K562 (cell line): ENCODE measurements around the gene NDUFA13. TPM values are rescaled to one million over a fixed set of nuclear protein-coding genes. Genes with fewer than 3 reads are reported as not detected.

Experiments used
- ATF7 ChIP-seq: fragments of 450-650 bp; IDR thresholded peaks from 2 replicates; pipeline ENCODE4 v1.7.1; 2014; ENCODE audit warnings: mild to moderate bottlenecking, moderate library complexity
- BCOR ChIP-seq: fragments of 450-650 bp; IDR thresholded peaks from 2 replicates; pipeline ENCODE4 v1.6.1; 2016
- GMEB1 ChIP-seq: fragments of 250-450 bp; sonication (Bioruptor Pico); IDR thresholded peaks from 2 replicates; pipeline ENCODE4 v1.4.0; 2020; ENCODE audit warnings: mild to moderate bottlenecking
- HMGN3 ChIP-seq: IDR thresholded peaks from 2 replicates; pipeline ENCODE4 v1.6.1; 2011; ENCODE audit warnings: borderline replicate concordance, low read depth, mild to moderate bottlenecking, mixed read lengths, low read length; ENCODE audit not compliant: insufficient read length; ENCODE audit errors: extremely low read depth
- KDM2B ChIP-seq: fragments of 250-450 bp; sonication (Bioruptor Pico); IDR thresholded peaks from 2 replicates; pipeline ENCODE4 v1.8.0; 2021; ENCODE audit warnings: mild to moderate bottlenecking, moderate library complexity
- MEF2A ChIP-seq: IDR thresholded peaks from 2 replicates; pipeline ENCODE4 v1.6.1; 2011; ENCODE audit warnings: low read depth, mild to moderate bottlenecking, low read length, moderate library complexity; ENCODE audit not compliant: control insufficient read depth
- NFE2 ChIP-seq: IDR thresholded peaks from 2 replicates; pipeline ENCODE4 v1.6.1; 2014; ENCODE audit warnings: antibody characterized with exemption, low read depth
- NFRKB ChIP-seq: fragments of 450-650 bp; IDR thresholded peaks from 2 replicates; pipeline ENCODE4 v1.6.1; 2016; ENCODE audit warnings: low read depth
- NONO ChIP-seq, 2 experiments: fragments of 200-400 bp in 1 of 2; fragments of 450-650 bp in 1 of 2; formaldehyde crosslinking in 1 of 2; IDR thresholded peaks; 2 replicates each; pipeline ENCODE4 v1.6.1; 2017; ENCODE audit warnings: low read depth in 2 of 2, mild to moderate bottlenecking in 2 of 2, moderate library complexity in 2 of 2, low read length in 1 of 2
- NR2C2 ChIP-seq, 2 experiments: fragments of 200-800 bp in 1 of 2; sonication (Bioruptor generic) in 1 of 2; sonication (generic) in 1 of 2; formaldehyde crosslinking in 1 of 2; IDR thresholded peaks; 2 replicates each; pipeline versions ENCODE4 v1.6.1 to v1.8.0; 2016 to 2022; ENCODE audit warnings: mild to moderate bottlenecking in 1 of 2, missing compliant biosample characterization in 1 of 2, missing genetic modification characterization in 1 of 2, missing genetic modification reagents in 1 of 2
- PRDM10 ChIP-seq: fragments of 450-650 bp; IDR thresholded peaks from 2 replicates; pipeline ENCODE4 v1.6.1; 2018; ENCODE audit not compliant: partially characterized antibody
- SMAD4 ChIP-seq: fragments of 250-450 bp; sonication (Bioruptor Pico); conservative IDR thresholded peaks from 2 replicates; pipeline ENCODE4 v1.8.0; 2021; ENCODE audit warnings: inconsistent platforms, mild to moderate bottlenecking, moderate library complexity
- SMARCE1 ChIP-seq: fragments of 450-650 bp; IDR thresholded peaks from 2 replicates; pipeline ENCODE4 v1.7.1; 2016; ENCODE audit warnings: mild to moderate bottlenecking
- SOX6 ChIP-seq: fragments of 450-650 bp; IDR thresholded peaks from 2 replicates; pipeline ENCODE4 v1.6.1; 2014; ENCODE audit warnings: mild to moderate bottlenecking
- STAT5A ChIP-seq: IDR thresholded peaks from 2 replicates; pipeline ENCODE4 v1.6.1; 2012; ENCODE audit warnings: low read length, inconsistent platforms, borderline replicate concordance
- TAF1 ChIP-seq: IDR thresholded peaks from 2 replicates; pipeline ENCODE4 v1.6.1; 2011; ENCODE audit warnings: mild to moderate bottlenecking, low read length, moderate library complexity; ENCODE audit not compliant: insufficient read depth, control insufficient read depth, severe bottlenecking; ENCODE audit errors: extremely low read depth
- TCF15 ChIP-seq: fragments of 250-450 bp; sonication (Bioruptor Pico); IDR thresholded peaks from 2 replicates; pipeline ENCODE4 v1.8.0; 2022; ENCODE audit warnings: moderate library complexity, mild to moderate bottlenecking, inconsistent platforms
- TFAP4 ChIP-seq: sonication (generic); formaldehyde crosslinking; IDR thresholded peaks from 2 replicates; pipeline ENCODE4 v1.8.0; 2022; ENCODE audit warnings: missing genetic modification reagents, mild to moderate bottlenecking, moderate library complexity, borderline replicate concordance
- U2AF1 ChIP-seq: fragments of 200-400 bp; formaldehyde crosslinking; optimal IDR thresholded peaks from 2 replicates; pipeline ENCODE3; 2017; ENCODE audit warnings: mild to moderate bottlenecking, low read depth, low read length, moderate library complexity
- ZNF175 ChIP-seq: fragments of 200-800 bp; sonication (Bioruptor generic); IDR thresholded peaks from 2 replicates; pipeline ENCODE4 v1.6.1; 2016; ENCODE audit warnings: low read depth, mild to moderate bottlenecking, missing genetic modification characterization, missing compliant biosample characterization
- polyA plus RNA-seq, 8 experiments: library from polyadenylated mRNA; depleted of rRNA in 4 of 8; stranded (reverse) in 5 of 8; unstranded in 3 of 8; fragments of >200 nt; fragmentation: Nextera tagmentation in 2 of 8; fragmentation: Illumina TruSeq in 1 of 8; extraction: Ambion mirVana in 2 of 8; extraction: Trizol in 1 of 8; gene quantifications; 2 replicates each; pipeline versions ENCODE4 v1.2.1 to v1.2.3, GENCODE V29; 2011 to 2014; ENCODE audit warnings: inconsistent platforms in 1 of 8, missing spikeins in 1 of 8
- total RNA-seq, 7 experiments: library from RNA; depleted of rRNA in 6 of 7; stranded (reverse); fragments of >200 nt in 6 of 7; fragmentation: Illumina TruSeq in 2 of 7; extraction: Trizol in 2 of 7; gene quantifications; 2 replicates each; pipeline versions ENCODE4 v1.2.1 to v1.2.3, GENCODE V29; 2011 to 2021; ENCODE audit warnings: low replicate concordance in 1 of 7

NDUFA13 gene
- total and polyA plus RNA-seq, 9 of the 15 experiments (the other 6 are each of a cell fraction or from before 2014, with no cell fraction given), result 146 to 596 (median 429) TPM

GRCh38 chr19:19488875-19489690 is 26.9 kb upstream of the NDUFA13 start (continued):
- TF ChIP-seq PRDM10 (no peak), STAT5A (no peak), NFE2 (0 out of 2 replicates have a peak, but pooled peaks have one; percentile 27), MEF2A (no peak), TFAP4 (CRISPR knock-in tag) (peak; percentile 53; the same call in 1 of the 2 replicates), ZNF175 (CRISPR knock-in tag) (peak; percentile 74), NR2C2 (CRISPR knock-in tag; IDR thresholded peaks at IDR 0.05) (no peak), NR2C2 (tag; IDR thresholded peaks at IDR 0.05) (peak; percentile 82), NFRKB (peak; percentile 85), SMARCE1 (peak; percentile 23; the same call in 1 of the 2 replicates), KDM2B (CRISPR knock-in tag) (no peak), SOX6 (0 out of 2 replicates have a peak, but pooled peaks have one; percentile 15), TCF15 (no peak), TAF1 (peak; percentile 55), NONO (IDR thresholded peaks at IDR 0.05; ENCODE audit: low read depth in 2 of 2, low read length in 1 of 2) (no peak), BCOR (peak; percentile 60; the same call in 1 of the 2 replicates), ATF7 (peak; percentile 97), SMAD4 (peak; percentile 30), U2AF1 (no peak), HMGN3 (no peak), GMEB1 (CRISPR knock-in tag) (peak; percentile 36; the same call in 1 of the 2 replicates)
